ENCODE results near the gene COLEC11. TPM values are rescaled to one million over a fixed set of nuclear protein-coding genes. Genes with fewer than 3 reads are reported as not detected.

COLEC11 gene
- total and polyA plus RNA-seq, 9 of the 15 experiments (the other 6 are each of a cell fraction or from before 2014, with no cell fraction given) = 0.32 to 4.3 (median 1.8) TPM

GRCh38 chr2:3624059-3624794 is 29.3 kb downstream of the COLEC11 start:
- 3% methylated on average over 4 of the region's 4 CpGs for WGBS (ENCODE audit: insufficient coverage, low coverage, missing lambda C conversion rate)
- H3K9me1 ChIP-seq (ENCODE audit: control insufficient read depth, insufficient read depth, low read length) = no peaks in the 10 kb centered on the region
- peaks cover 0 to 9% of the 10 kb centered on the region in 2 experiments; a peak in 2 of 5 replicates for H3K27me3 ChIP-seq (ENCODE audit: control insufficient read depth in 2 of 2, insufficient read depth in 2 of 2, low read length in 2 of 2)
- DNase-seq (ENCODE audit: extremely low read depth in 1 of 4, low spot score in 3 of 4) (no peak), ATAC-seq (no peak), FAIRE-seq (no peak)
- no peak overlapping the region for H3K9ac ChIP-seq (ENCODE audit: insufficient read depth in 1 of 2, low read depth in 2 of 2, low read length in 2 of 2)
- no peak for TF ChIP-seq PRMT5 (CRISPR knock-in tag; IDR thresholded peaks at IDR 0.05)
- no peak for TF ChIP-seq MLLT1 (IDR thresholded peaks at IDR 0.05)
- no peak for TF ChIP-seq RBM34 (IDR thresholded peaks at IDR 0.05; ENCODE audit: borderline replicate concordance, insufficient read depth, low read length)
- no peak for TF ChIP-seq ETV5 (CRISPR knock-in tag; IDR thresholded peaks at IDR 0.05; ENCODE audit: low read depth)
- TF ChIP-seq GTF2A2 (tag; IDR thresholded peaks at IDR 0.05) = no peak
- no peak for TF ChIP-seq XRCC5 (IDR thresholded peaks at IDR 0.05; ENCODE audit: low read depth, low read length)
- no peak for TF ChIP-seq FUS (optimal IDR thresholded peaks at IDR 0.05; ENCODE audit: low read depth, low read length)
- TF ChIP-seq RFX1 (IDR thresholded peaks at IDR 0.05) = no peak
- intact Hi-C loops (cut with micrococcal nuclease) (no loop called here), in situ Hi-C loops (cut with MboI) (no loop called here)
- peaks cover 0 to 11% of the 10 kb centered on the region in 2 experiments; a peak in 1 of 5 replicates for H3K4me1 ChIP-seq (replicated peaks in 1 of 2; ENCODE audit: control insufficient read depth in 2 of 2, insufficient read depth in 2 of 2, low read length in 2 of 2)
- H3K36me3 ChIP-seq (ENCODE audit: control insufficient read depth, insufficient read depth, low read length) = no peaks in the 10 kb centered on the region
- no peaks in the 10 kb centered on the region for H4K20me1 ChIP-seq (replicated peaks; ENCODE audit: control insufficient read depth, insufficient read depth, low read length)
- H3K4me3 ChIP-seq = no peak overlapping the region
- BruUV-seq (replicated peaks) = no TSS peak
- H3K9me3 ChIP-seq (replicated peaks; ENCODE audit: control insufficient read depth, insufficient read depth, low read depth, low read length) = no peaks in the 10 kb centered on the region
- no peak overlapping the region for H3K27ac ChIP-seq (ENCODE audit: extremely low read depth, low read depth, low read length)
- ChIA-PET POLR2A (no interaction called here), CTCF (ENCODE audit: low intra/inter-chr PET ratio) (no interaction called here)
- H3K4me2 ChIP-seq (ENCODE audit: insufficient read depth, low read length) = no peak overlapping the region
- no peaks in the 10 kb centered on the region for H3K79me2 ChIP-seq (ENCODE audit: control insufficient read depth, insufficient read depth, low read length)
- no peak overlapping the region for H2AFZ ChIP-seq (ENCODE audit: low read depth, low read length)
